Activated B cell treated with CpG ODN at 0.5 μM for 24 hours (primary cell): ENCODE data around the gene MRPL49. TPM values are rescaled to one million over a fixed set of nuclear protein-coding genes. Genes with fewer than 3 reads are reported as not detected.

ENCODE experiments used
- ATAC-seq: fragments of 200-7000 bp; cut with Tn5 transposase; one replicate; pipeline ENCODE4 v1.10.0; 2021; ENCODE audit warnings: low read depth, mild to moderate bottlenecking, moderate library complexity
- CTCF ChIA-PET: fragments of 350-600 bp; sonication (Branson Sonifier 250); formaldehyde crosslinking; loops from one replicate; lab custom pipeline; 2021; ENCODE audit warnings: antibody characterized with exemption; lab: Charles Lee
- POLR2A ChIA-PET: fragments of 350-600 bp; sonication (Branson Sonifier 250); formaldehyde crosslinking; loops from one replicate; lab custom pipeline; 2021; ENCODE audit warnings: antibody characterized with exemption; lab: Charles Lee
- DNase-seq: peaks from one replicate; pipeline ENCODE4 v3.0.0; 2022
- H3K27ac Mint-ChIP-seq: one replicate; pipeline ENCODE4 v1.8.0; 2020; ENCODE audit warnings: mixed read lengths
- H3K27me3 Mint-ChIP-seq: one replicate; pipeline ENCODE4 v1.8.0; 2021; ENCODE audit warnings: mixed read lengths
- H3K36me3 Mint-ChIP-seq: one replicate; pipeline ENCODE4 v1.8.0; 2021; ENCODE audit warnings: low read depth, mixed read lengths
- H3K4me1 Mint-ChIP-seq: one replicate; pipeline ENCODE4 v1.8.0; 2021; ENCODE audit warnings: mixed read lengths
- H3K4me3 Mint-ChIP-seq: one replicate; pipeline ENCODE4 v1.8.0; 2020; ENCODE audit warnings: mild to moderate bottlenecking, mixed read lengths
- H3K9me3 Mint-ChIP-seq: one replicate; pipeline ENCODE4 v1.8.0; 2020; ENCODE audit warnings: mixed read lengths
- CTCF ChIP-seq: fragments of 200-600 bp; IDR thresholded peaks from one replicate; pipeline ENCODE4 v1.8.0; 2022; ENCODE audit warnings: antibody characterized with exemption, mild to moderate bottlenecking
- intact Hi-C: fragments of 100-400 bp; cut with micrococcal nuclease; formaldehyde crosslinking; loops from one replicate; pipeline ENCODE4 v1.15.1; 2024
- total RNA-seq: library from RNA; stranded (reverse); gene quantifications from 2 replicates; pipeline ENCODE4 v1.2.3, GENCODE V29; 2022

MRPL49 gene
- total RNA-seq, 1 donor from 2014 or later = 60.0 TPM

GRCh38 chr11:65129649-65130441 is 7.7 kb downstream of the MRPL49 start:
- peak overlapping the region; percentile 99 for H3K27ac Mint-ChIP-seq
- ChIA-PET CTCF (interaction anchor here (0.8 to 8.6 kb wide), 7 partner anchors 9 to 96 kb away, joined by 3 to 54 read pairs (median 13); partner anchors contain the start of genes CAPN1, FAU, MRPL49 and TM7SF2), POLR2A (interaction anchor here (1.0 to 13.5 kb wide), 7 partner anchors 13 to 1328 kb away, joined by 3 to 546 read pairs (median 6); partner anchors contain the start of genes CAPN1, FAU, MRPL49 and TM7SF2)
- H3K9me3 Mint-ChIP-seq = no peaks in the 10 kb centered on the region
- no peaks in the 10 kb centered on the region for H3K27me3 Mint-ChIP-seq
- H3K4me1 Mint-ChIP-seq = peaks cover 48% of the 10 kb centered on the region
- peak; percentile 13 for ATAC-seq
- TF ChIP-seq CTCF = no peak
- DNase-seq = peak; percentile 48
- H3K4me3 Mint-ChIP-seq = peak overlapping the region; percentile 73
- intact Hi-C loops = loop anchor here (5.0 kb wide), 3 partner anchors 202 to 442 kb away; partner anchors contain the start of genes DPF2, FAM89B, SF1 and ZNRD2
- peaks cover 95% of the 10 kb centered on the region for H3K36me3 Mint-ChIP-seq

GRCh38 chr11:65130631-65131416 is 8.7 kb downstream of the MRPL49 start:
- H3K36me3 Mint-ChIP-seq = peaks cover 88% of the 10 kb centered on the region
- H3K27ac Mint-ChIP-seq = peak overlapping the region; percentile 99
- H3K9me3 Mint-ChIP-seq = no peaks in the 10 kb centered on the region
- DNase-seq = no peak
- no peak for ATAC-seq
- no peak for TF ChIP-seq CTCF
- ChIA-PET CTCF (interaction anchor here (1.0 to 8.6 kb wide), 7 partner anchors 10 to 95 kb away, joined by 3 to 54 read pairs (median 13); partner anchors contain the start of genes CAPN1, FAU, MRPL49 and TM7SF2), POLR2A (interaction anchor here (1.0 to 13.5 kb wide), 14 partner anchors 13 to 1327 kb away, joined by 3 to 546 read pairs (median 6); partner anchors contain the start of genes CAPN1, FAU, MAP4K2 and MRPL49)
- peaks cover 56% of the 10 kb centered on the region for H3K4me1 Mint-ChIP-seq
- intact Hi-C loops = loop anchor here (5.0 kb wide), 3 partner anchors 201 to 441 kb away; partner anchors contain the start of genes DPF2, FAM89B, SF1 and ZNRD2
- no peaks in the 10 kb centered on the region for H3K27me3 Mint-ChIP-seq
- H3K4me3 Mint-ChIP-seq = peak overlapping the region; percentile 74

- Mint-ChIP-seq H3K4me1 (peaks cover 61% of the 10 kb centered on the region), H3K9me3 (no peaks in the 10 kb centered on the region), H3K27ac (peak overlapping the region; percentile 99), H3K27me3 (no peaks in the 10 kb centered on the region), H3K36me3 (peaks cover 84% of the 10 kb centered on the region), H3K4me3 (peak overlapping the region; percentile 99)
- POLR2A ChIA-PET = interaction anchor here (1.0 to 13.5 kb wide), 12 partner anchors 14 to 439 kb away, joined by 3 to 546 read pairs (median 6); partner anchors contain the start of genes CAPN1, FAU, MAP4K2 and MRPL49
- CTCF ChIA-PET = interaction anchor here (1.0 to 8.6 kb wide), 7 partner anchors 10 to 131 kb away, joined by 3 to 54 read pairs (median 13); partner anchors contain the start of genes CAPN1, FAU, MRPL49 and POLA2
- intact Hi-C loops = loop anchor here (5.0 kb wide), 3 partner anchors 201 to 441 kb away; partner anchors contain the start of genes DPF2, FAM89B, SF1 and ZNRD2
- TF ChIP-seq CTCF = no peak
- ATAC-seq = no peak
- DNase-seq = no peak
These were observed 9.3 kb downstream of the MRPL49 start for GRCh38 chr11:65131417-65131776.

GRCh38 chr11:65131895-65132237 is 9.7 kb downstream of the MRPL49 start:
- Mint-ChIP-seq H3K36me3 (peaks cover 80% of the 10 kb centered on the region), H3K4me3 (peak overlapping the region; percentile 99), H3K9me3 (no peaks in the 10 kb centered on the region), H3K27me3 (no peaks in the 10 kb centered on the region), H3K4me1 (peaks cover 63% of the 10 kb centered on the region), H3K27ac (peak overlapping the region; percentile 99)
- CTCF ChIA-PET = interaction anchor here (0.9 to 8.6 kb wide), 7 partner anchors 11 to 130 kb away, joined by 3 to 54 read pairs (median 7); partner anchors contain the start of genes CAPN1, FAU, MRPL49 and POLA2
- intact Hi-C loops = loop anchor here (1.0 to 5.0 kb wide), 8 partner anchors 10 to 440 kb away; partner anchors contain the start of genes ATG2A, CAPN1, DPF2 and FAM89B
- no peak for TF ChIP-seq CTCF
- POLR2A ChIA-PET = interaction anchor here (0.8 to 13.5 kb wide), 18 partner anchors 13 to 728 kb away, joined by 3 to 546 read pairs (median 6); partner anchors contain the start of genes ARL2, CAPN1, FAU and MALAT1
- DNase-seq (no peak), ATAC-seq (no peak)
